PC-3 (cell line): ENCODE measurements around the gene LUC7L. TPM values are rescaled to one million over a fixed set of nuclear protein-coding genes. Genes with fewer than 3 reads are reported as not detected.

Experiments used
- ATAC-seq: fragments of 200-7000 bp; cut with Tn5 transposase; 2 replicates; pipeline ENCODE4 v1.9.1; 2020; ENCODE audit warnings: mild to moderate bottlenecking, moderate library complexity
- BruUV-seq: library from RNA; stranded (reverse); fragments of 400-500 nt; replicated peaks from 2 replicates; lab custom pipeline; 2021; lab: Mats Ljungman, UMichigan
- CTCF ChIA-PET: fragments of 300-600 bp; sonication (Branson Sonifier 250); formaldehyde crosslinking; loops from one replicate; lab custom pipeline; 2022; ENCODE audit warnings: antibody characterized with exemption; lab: Charles Lee
- POLR2A ChIA-PET: fragments of 300-600 bp; sonication (Branson Sonifier 250); formaldehyde crosslinking; loops from one replicate; lab custom pipeline; 2022; ENCODE audit warnings: antibody characterized with exemption; ENCODE audit not compliant: unreplicated experiment; lab: Charles Lee
- DNase-seq: peaks from one replicate; pipeline ENCODE4 v3.0.0-alpha.2; 2015
- H2AFZ ChIP-seq: fragments of 300-600 bp; sonication (generic); 2 replicates; pipeline ENCODE4 v1.6.0; 2016; ENCODE audit warnings: antibody characterized with exemption, low read length
- H3F3A ChIP-seq: fragments of 300-600 bp; sonication (generic); one replicate; pipeline ENCODE4 v1.6.0; 2017; ENCODE audit warnings: antibody characterized with exemption, low read length, control low read depth, mild to moderate bottlenecking; ENCODE audit not compliant: unreplicated experiment
- H3K27ac ChIP-seq: fragments of 300-600 bp; sonication (generic); 2 replicates; pipeline ENCODE4 v1.5.1; 2016; ENCODE audit warnings: mild to moderate bottlenecking, low read length
- H3K27me3 ChIP-seq: fragments of 300-600 bp; sonication (generic); 2 replicates; pipeline ENCODE4 v1.6.1; 2016; ENCODE audit warnings: low read length, mixed read lengths
- H3K36me3 ChIP-seq: fragments of 300-600 bp; sonication (generic); 2 replicates; pipeline ENCODE4 v1.6.1; 2016; ENCODE audit warnings: low read depth, mixed run types, low read length, mixed read lengths
- H3K4me1 ChIP-seq: fragments of 300-600 bp; sonication (generic); 2 replicates; pipeline ENCODE4 v1.5.1; 2016; ENCODE audit warnings: low read length; ENCODE audit not compliant: insufficient read depth
- H3K4me2 ChIP-seq: fragments of 300-600 bp; sonication (generic); 2 replicates; pipeline ENCODE4 v1.6.0; 2016; ENCODE audit warnings: low read length
- H3K4me3 ChIP-seq: fragments of 300-600 bp; sonication (generic); 2 replicates; pipeline ENCODE4 v1.5.1; 2016; ENCODE audit warnings: mild to moderate bottlenecking, low read length, mixed read lengths
- H3K79me2 ChIP-seq: fragments of 300-600 bp; sonication (generic); 2 replicates; pipeline ENCODE4 v1.6.1; 2017; ENCODE audit warnings: low read length, mixed read lengths
- H3K9ac ChIP-seq: fragments of 300-600 bp; sonication (generic); 2 replicates; pipeline ENCODE4 v1.6.0; 2016; ENCODE audit warnings: mild to moderate bottlenecking, low read length
- H3K9me2 ChIP-seq: fragments of 300-600 bp; sonication (generic); replicated peaks from 2 replicates; pipeline ENCODE4 v1.6.1; 2016; ENCODE audit warnings: mixed run types, low read length, mixed read lengths
- H3K9me3 ChIP-seq: fragments of 300-600 bp; sonication (generic); 2 replicates; pipeline ENCODE4 v1.6.1; 2016; ENCODE audit warnings: low read length, mixed read lengths
- H4K20me1 ChIP-seq: fragments of 300-600 bp; sonication (generic); 2 replicates; pipeline ENCODE4 v1.6.1; 2016; ENCODE audit warnings: low read length, mixed read lengths
- CTCF ChIP-seq: fragments of 300-600 bp; sonication (generic); conservative IDR thresholded peaks from 2 replicates; pipeline ENCODE4 v1.5.1; 2017; ENCODE audit warnings: antibody characterized with exemption, low read depth, mild to moderate bottlenecking, low read length
- EZH2 ChIP-seq: fragments of 300-600 bp; sonication (generic); IDR thresholded peaks from one replicate; pipeline ENCODE4 v1.6.1; 2017; ENCODE audit warnings: antibody characterized with exemption, mild to moderate bottlenecking, low read length; ENCODE audit not compliant: unreplicated experiment
- EZH2phosphoT487 ChIP-seq: fragments of 300-600 bp; sonication (generic); IDR thresholded peaks from 2 replicates; pipeline ENCODE4 v1.6.1; 2018; ENCODE audit warnings: mild to moderate bottlenecking, antibody characterized with exemption, low read length, borderline replicate concordance
- intact Hi-C: fragments of 100-400 bp; cut with micrococcal nuclease; formaldehyde crosslinking; loops from 2 replicates; pipeline ENCODE4 v1.9.0; 2023
- total RNA-seq: library from RNA; depleted of rRNA; stranded (reverse); fragments of >200 nt; gene quantifications from 2 replicates; pipeline ENCODE4 v1.2.3, GENCODE V29; 2014

Gene LUC7L
- total RNA-seq, 1 experiment from 2014 or later: 46.0 TPM

GRCh38 chr16:265711-266110 is 36.5 kb upstream of the LUC7L start:
- Histone ChIP-seq H2AFZ (no peak overlapping the region), H3K4me2 (no peak overlapping the region), H3K4me1 (no peaks in the 10 kb centered on the region), H3K27me3 (no peaks in the 10 kb centered on the region), H3K36me3 (no peaks in the 10 kb centered on the region), H3K9ac (no peak overlapping the region), H3K79me2 (no peaks in the 10 kb centered on the region), H3K27ac (no peak overlapping the region), H4K20me1 (no peaks in the 10 kb centered on the region), H3K9me2 (no peaks in the 10 kb centered on the region), H3K4me3 (no peak overlapping the region), H3K9me3 (no peaks in the 10 kb centered on the region), H3F3A (no peaks in the 10 kb centered on the region)
- BruUV-seq: TSS peak; percentile 38
- ATAC-seq (no peak), DNase-seq (no peak)
- ChIA-PET CTCF (no interaction called here), POLR2A (no interaction called here)
- TF ChIP-seq CTCF (no peak), EZH2 (no peak), EZH2phosphoT487 (no peak)
- intact Hi-C loops: no loop called here

DNA sequence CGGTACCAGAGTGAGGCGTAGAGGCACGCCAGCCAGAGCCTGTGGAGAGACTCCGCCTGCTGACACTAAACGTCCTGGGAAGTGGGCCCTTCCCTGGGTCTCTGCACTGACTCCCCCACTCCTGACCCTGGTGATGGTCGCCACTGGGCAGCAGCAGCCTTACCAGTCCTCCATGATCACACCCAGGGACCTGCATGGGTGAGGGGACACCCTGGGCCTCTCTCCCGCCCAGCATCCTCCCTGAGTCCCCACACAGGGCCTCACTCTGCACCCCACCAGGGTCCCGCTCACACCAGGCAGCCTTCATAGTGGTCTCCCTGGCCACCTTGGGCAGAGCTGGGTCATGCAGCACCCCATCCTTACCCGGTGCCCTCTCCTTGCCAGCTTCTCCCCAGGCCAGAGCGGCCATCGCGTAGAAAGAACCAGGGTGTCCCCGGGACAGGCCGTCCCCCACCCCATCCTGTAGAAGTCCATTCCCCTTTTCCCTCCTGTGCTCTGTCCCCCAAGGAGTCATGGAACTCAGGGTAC is 35.8 kb upstream of the LUC7L start:
- no peak overlapping the region for H3K4me2 ChIP-seq
- H3K9me2 ChIP-seq: no peaks in the 10 kb centered on the region
- ATAC-seq: no peak
- H3K36me3 ChIP-seq: no peaks in the 10 kb centered on the region
- H2AFZ ChIP-seq: no peak overlapping the region
- H3K27ac ChIP-seq: no peak overlapping the region
- BruUV-seq: no TSS peak
- no peaks in the 10 kb centered on the region for H3K9me3 ChIP-seq
- no peaks in the 10 kb centered on the region for H4K20me1 ChIP-seq
- intact Hi-C loops: no loop called here
- CTCF ChIA-PET: no interaction called here
- POLR2A ChIA-PET: no interaction called here
- TF ChIP-seq CTCF (no peak), EZH2 (no peak), EZH2phosphoT487 (no peak)
- no peaks in the 10 kb centered on the region for H3K4me1 ChIP-seq
- no peaks in the 10 kb centered on the region for H3F3A ChIP-seq
- no peak overlapping the region for H3K9ac ChIP-seq
- DNase-seq: no peak
- H3K27me3 ChIP-seq: no peaks in the 10 kb centered on the region
- no peak overlapping the region for H3K4me3 ChIP-seq
- H3K79me2 ChIP-seq: no peaks in the 10 kb centered on the region

GRCh38 chr16:264440-264951 is 35.2 kb upstream of the LUC7L start:
- POLR2A ChIA-PET: no interaction called here
- H3K9me2 ChIP-seq: no peaks in the 10 kb centered on the region
- H3K4me2 ChIP-seq: no peak overlapping the region
- CTCF ChIA-PET: no interaction called here
- H3K27me3 ChIP-seq: no peaks in the 10 kb centered on the region
- intact Hi-C loops: no loop called here
- no peak overlapping the region for H2AFZ ChIP-seq
- ATAC-seq (no peak), DNase-seq (no peak)
- H4K20me1 ChIP-seq: no peaks in the 10 kb centered on the region
- no peaks in the 10 kb centered on the region for H3K79me2 ChIP-seq
- TF ChIP-seq EZH2 (no peak), CTCF (no peak), EZH2phosphoT487 (no peak)
- no peak overlapping the region for H3K9ac ChIP-seq
- H3K4me3 ChIP-seq: no peak overlapping the region
- no TSS peak for BruUV-seq
- no peaks in the 10 kb centered on the region for H3F3A ChIP-seq
- no peaks in the 10 kb centered on the region for H3K4me1 ChIP-seq
- no peak overlapping the region for H3K27ac ChIP-seq
- H3K9me3 ChIP-seq: no peaks in the 10 kb centered on the region
- no peaks in the 10 kb centered on the region for H3K36me3 ChIP-seq
